Measurements from ENCODE around the gene ANTKMT.

GRCh38 chr16:766820-767640, 46.1 kb downstream of the ANTKMT start:
- no peak for TF ChIP-seq CTCF (conservative IDR thresholded peaks at IDR 0.05; ENCODE audit: low read length)
- TF ChIP-seq EZH2phosphoT487 (IDR thresholded peaks at IDR 0.05; ENCODE audit: borderline replicate concordance), result no peak
